Epithelial cell of esophagus (primary cell): ENCODE data around the gene STIM1.

ENCODE experiments used
- DNase-seq: peaks from one replicate; pipeline ENCODE4 v3.0.0; 2010; ENCODE audit warnings: low read depth
- H3K4me3 ChIP-seq: 2 replicates; pipeline ENCODE4 v1.5.1; 2011; ENCODE audit warnings: mild to moderate bottlenecking, low read length, control low read depth
- TF ChIP-seq, protein P1 (sequence below): IDR thresholded peaks from 2 replicates; pipeline ENCODE4 v1.5.1; 2011; ENCODE audit warnings: low read depth, mild to moderate bottlenecking, low read length, control low read depth, inconsistent platforms; ENCODE audit not compliant: insufficient read depth; ENCODE audit errors: missing control alignments

STIM1 gene

GRCh38 chr11:3835751-3836150 lies 19.7 kb upstream of the STIM1 start:
- TF ChIP-seq, protein P1, sequence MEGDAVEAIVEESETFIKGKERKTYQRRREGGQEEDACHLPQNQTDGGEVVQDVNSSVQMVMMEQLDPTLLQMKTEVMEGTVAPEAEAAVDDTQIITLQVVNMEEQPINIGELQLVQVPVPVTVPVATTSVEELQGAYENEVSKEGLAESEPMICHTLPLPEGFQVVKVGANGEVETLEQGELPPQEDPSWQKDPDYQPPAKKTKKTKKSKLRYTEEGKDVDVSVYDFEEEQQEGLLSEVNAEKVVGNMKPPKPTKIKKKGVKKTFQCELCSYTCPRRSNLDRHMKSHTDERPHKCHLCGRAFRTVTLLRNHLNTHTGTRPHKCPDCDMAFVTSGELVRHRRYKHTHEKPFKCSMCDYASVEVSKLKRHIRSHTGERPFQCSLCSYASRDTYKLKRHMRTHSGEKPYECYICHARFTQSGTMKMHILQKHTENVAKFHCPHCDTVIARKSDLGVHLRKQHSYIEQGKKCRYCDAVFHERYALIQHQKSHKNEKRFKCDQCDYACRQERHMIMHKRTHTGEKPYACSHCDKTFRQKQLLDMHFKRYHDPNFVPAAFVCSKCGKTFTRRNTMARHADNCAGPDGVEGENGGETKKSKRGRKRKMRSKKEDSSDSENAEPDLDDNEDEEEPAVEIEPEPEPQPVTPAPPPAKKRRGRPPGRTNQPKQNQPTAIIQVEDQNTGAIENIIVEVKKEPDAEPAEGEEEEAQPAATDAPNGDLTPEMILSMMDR: no peak
- H3K4me3 ChIP-seq: no peak overlapping the region
- DNase-seq: no peak

GRCh38 chr11:3836903-3837302 lies 18.6 kb upstream of the STIM1 start:
- H3K4me3 ChIP-seq: no peak overlapping the region
- no peak for DNase-seq
- TF ChIP-seq, protein P1: no peak

GRCh38 chr11:3837793-3838192 lies 17.7 kb upstream of the STIM1 start:
- TF ChIP-seq, protein P1: no peak
- DNase-seq: peak; percentile 30
- no peak overlapping the region for H3K4me3 ChIP-seq

DNA sequence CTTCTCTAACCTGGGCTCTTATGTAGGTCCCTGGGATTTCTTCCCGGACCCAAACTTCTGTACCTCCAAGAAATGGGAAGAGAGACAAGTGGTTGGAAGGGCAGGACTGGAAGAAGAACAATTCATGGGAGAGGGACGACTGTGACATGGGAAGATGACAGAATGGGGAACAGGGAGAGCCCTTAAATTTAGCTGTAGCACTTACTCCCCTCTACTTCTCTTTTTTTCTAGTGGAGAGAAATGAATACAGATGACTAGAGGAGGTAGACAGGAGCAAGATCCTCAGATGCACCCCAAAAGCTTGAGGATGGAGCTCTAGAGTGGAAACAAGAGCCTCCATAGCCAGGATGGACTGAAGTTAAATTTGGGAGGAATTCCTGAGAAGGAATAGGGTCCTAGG lies 17.0 kb upstream of the STIM1 start:
- H3K4me3 ChIP-seq: no peak overlapping the region
- TF ChIP-seq, protein P1: no peak
- DNase-seq: no peak

DNA sequence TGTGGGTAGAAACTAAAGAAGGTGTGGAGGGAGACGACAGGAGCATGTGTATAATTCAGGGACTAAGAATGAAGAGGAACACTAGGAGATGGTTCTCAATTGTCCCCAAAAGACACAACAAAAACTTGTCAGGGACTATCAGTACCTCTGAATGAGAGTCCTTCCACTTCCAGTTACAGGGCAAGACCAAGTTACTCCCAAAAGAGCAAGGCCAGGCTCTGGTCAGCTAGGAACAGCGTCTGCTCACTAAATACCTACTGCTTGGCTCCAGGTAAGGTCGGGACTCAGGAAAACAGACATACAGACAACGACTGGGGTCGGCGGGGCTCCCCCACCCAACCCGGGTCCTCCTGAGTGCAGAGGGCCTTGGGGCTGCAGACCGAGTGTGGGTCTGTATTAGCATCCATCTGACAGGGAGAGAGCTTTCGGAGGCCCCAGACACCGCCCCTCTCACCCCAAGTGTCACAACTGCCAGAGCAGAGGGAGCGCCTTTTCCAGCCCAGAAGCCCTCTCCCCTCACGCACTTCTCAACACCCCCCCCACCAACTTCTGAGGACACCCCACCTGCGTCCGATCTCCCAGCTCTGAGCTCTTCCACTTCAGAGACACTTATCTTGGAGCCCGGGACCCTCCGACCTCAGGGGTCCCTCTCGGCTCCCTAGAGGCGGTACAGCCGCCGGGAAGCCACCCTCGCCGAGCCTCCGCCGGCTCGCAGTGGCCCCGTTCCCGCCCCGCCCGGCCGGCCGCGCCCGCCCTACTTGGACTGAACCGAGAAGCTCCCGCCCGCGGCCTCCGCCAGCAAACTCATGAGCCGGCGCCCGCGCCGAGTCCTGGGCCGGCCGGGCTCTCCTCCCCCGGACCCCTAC lies 15.2 kb upstream of the STIM1 start:
- no peak for DNase-seq
- peak overlapping the region; percentile 76 for H3K4me3 ChIP-seq
- TF ChIP-seq, protein P1: no peak

DNA sequence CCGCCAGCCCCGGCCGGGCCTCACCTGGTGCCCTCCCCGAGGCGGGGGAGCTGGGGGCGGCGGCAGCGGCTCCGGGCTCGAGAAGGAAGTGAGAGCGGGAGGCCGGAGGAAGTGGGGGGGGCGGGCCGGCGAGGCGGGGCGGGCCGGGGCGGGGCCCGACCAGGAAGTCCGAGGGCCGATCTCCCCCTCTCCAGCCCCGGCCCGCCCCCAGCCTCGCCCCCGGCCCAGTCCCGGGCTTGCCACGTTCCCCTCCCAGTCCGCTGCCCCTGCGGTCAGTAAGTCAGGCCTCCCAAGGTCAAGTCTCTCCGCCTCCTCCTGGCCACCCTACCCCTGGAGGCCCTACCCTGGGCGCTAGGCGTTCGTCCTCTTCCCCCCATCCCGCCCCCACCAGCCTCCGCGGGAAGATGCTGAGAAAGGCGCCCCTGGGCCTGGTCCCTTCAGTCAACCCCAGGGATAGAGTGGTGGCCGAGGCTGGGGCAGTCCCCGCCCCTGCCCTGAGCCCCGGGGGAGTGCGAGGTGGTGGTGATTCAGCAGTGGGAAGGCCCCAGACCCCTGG lies 14.5 kb upstream of the STIM1 start, which contains the start of gene RHOG:
TSS of gene RHOG (minus strand) at position 90 of the 556 bp plus-strand sequence. CDS start 12,821 bp downstream, outside the sequence.
- TF ChIP-seq, protein P1: no peak
- peak within 1 kb of the TSS; percentile 76 for H3K4me3 ChIP-seq
- peak; percentile 75 for DNase-seq
